Liver (tissue), 3 donors: ENCODE data around the gene NCAPG2.

Experiments used
- FOXA2 ChIP-seq: IDR thresholded peaks from 2 replicates; pipeline ENCODE4 v1.6.1; 2016; ENCODE audit warnings: antibody characterized with exemption
- GABPA ChIP-seq, 2 donors: IDR thresholded peaks in 1 of 2; conservative IDR thresholded peaks in 1 of 2; 2 replicates each; pipeline ENCODE4 v1.6.1; 2016; ENCODE audit warnings: antibody characterized with exemption in 2 of 2, mild to moderate bottlenecking in 1 of 2, moderate library complexity in 1 of 2
- JUND ChIP-seq, 2 donors: IDR thresholded peaks; 2 replicates each; pipeline ENCODE4 v1.6.1; 2016; ENCODE audit warnings: antibody characterized with exemption in 2 of 2
- RAD21 ChIP-seq, 2 donors: IDR thresholded peaks; 2 replicates each; pipeline ENCODE4 v1.6.1; 2016; ENCODE audit warnings: antibody characterized with exemption in 2 of 2, mild to moderate bottlenecking in 2 of 2
- SP1 ChIP-seq: IDR thresholded peaks from 2 replicates; pipeline ENCODE4 v1.6.1; 2018; ENCODE audit warnings: antibody characterized with exemption, mild to moderate bottlenecking
- TAF1 ChIP-seq: conservative IDR thresholded peaks from 2 replicates; pipeline ENCODE4 v1.6.1; 2016; ENCODE audit warnings: antibody characterized with exemption, mild to moderate bottlenecking
- YY1 ChIP-seq: IDR thresholded peaks from 2 replicates; pipeline ENCODE4 v1.6.1; 2016; ENCODE audit warnings: antibody characterized with exemption, mild to moderate bottlenecking
- TF ChIP-seq, protein P1 (sequence below): fragments of 150-350 bp; IDR thresholded peaks from 2 replicates; pipeline ENCODE4 v1.5.1; 2017; ENCODE audit warnings: improper control_type of control experiment, low read depth, low read length; ENCODE audit not compliant: missing input control
- TF ChIP-seq, protein P2 (sequence below): IDR thresholded peaks from 2 replicates; pipeline ENCODE4 v1.6.1; 2016; ENCODE audit warnings: antibody characterized with exemption, mild to moderate bottlenecking
- TF ChIP-seq, protein P3 (sequence below): IDR thresholded peaks from 2 replicates; pipeline ENCODE4 v1.6.1; 2016; ENCODE audit warnings: antibody characterized with exemption
- donor health status: healthy.
- donor health status: healthy.

DNA sequence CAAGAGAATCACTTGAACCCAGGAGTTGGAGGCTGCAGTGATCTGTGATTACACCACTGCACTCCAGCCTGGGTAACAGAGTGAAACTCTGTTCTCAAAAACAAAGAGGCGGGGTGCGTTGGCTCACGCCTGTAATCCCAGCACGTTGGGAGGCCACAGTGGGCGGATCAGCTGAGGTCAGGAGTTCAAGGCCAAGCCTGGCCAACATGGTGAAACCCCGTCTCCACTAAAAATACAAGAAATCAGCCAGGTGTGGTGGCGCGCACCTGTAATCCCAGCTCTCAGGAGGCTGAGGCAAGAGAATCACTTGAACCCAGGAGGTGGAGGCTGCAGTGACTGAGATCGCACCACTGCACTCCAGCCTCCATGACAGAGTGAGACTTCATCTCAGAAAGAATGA, 42.4 kb upstream of the NCAPG2 start:
- no peak for TF ChIP-seq TAF1
- TF ChIP-seq, protein P1, sequence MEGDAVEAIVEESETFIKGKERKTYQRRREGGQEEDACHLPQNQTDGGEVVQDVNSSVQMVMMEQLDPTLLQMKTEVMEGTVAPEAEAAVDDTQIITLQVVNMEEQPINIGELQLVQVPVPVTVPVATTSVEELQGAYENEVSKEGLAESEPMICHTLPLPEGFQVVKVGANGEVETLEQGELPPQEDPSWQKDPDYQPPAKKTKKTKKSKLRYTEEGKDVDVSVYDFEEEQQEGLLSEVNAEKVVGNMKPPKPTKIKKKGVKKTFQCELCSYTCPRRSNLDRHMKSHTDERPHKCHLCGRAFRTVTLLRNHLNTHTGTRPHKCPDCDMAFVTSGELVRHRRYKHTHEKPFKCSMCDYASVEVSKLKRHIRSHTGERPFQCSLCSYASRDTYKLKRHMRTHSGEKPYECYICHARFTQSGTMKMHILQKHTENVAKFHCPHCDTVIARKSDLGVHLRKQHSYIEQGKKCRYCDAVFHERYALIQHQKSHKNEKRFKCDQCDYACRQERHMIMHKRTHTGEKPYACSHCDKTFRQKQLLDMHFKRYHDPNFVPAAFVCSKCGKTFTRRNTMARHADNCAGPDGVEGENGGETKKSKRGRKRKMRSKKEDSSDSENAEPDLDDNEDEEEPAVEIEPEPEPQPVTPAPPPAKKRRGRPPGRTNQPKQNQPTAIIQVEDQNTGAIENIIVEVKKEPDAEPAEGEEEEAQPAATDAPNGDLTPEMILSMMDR, result no peak
- TF ChIP-seq, protein P2, sequence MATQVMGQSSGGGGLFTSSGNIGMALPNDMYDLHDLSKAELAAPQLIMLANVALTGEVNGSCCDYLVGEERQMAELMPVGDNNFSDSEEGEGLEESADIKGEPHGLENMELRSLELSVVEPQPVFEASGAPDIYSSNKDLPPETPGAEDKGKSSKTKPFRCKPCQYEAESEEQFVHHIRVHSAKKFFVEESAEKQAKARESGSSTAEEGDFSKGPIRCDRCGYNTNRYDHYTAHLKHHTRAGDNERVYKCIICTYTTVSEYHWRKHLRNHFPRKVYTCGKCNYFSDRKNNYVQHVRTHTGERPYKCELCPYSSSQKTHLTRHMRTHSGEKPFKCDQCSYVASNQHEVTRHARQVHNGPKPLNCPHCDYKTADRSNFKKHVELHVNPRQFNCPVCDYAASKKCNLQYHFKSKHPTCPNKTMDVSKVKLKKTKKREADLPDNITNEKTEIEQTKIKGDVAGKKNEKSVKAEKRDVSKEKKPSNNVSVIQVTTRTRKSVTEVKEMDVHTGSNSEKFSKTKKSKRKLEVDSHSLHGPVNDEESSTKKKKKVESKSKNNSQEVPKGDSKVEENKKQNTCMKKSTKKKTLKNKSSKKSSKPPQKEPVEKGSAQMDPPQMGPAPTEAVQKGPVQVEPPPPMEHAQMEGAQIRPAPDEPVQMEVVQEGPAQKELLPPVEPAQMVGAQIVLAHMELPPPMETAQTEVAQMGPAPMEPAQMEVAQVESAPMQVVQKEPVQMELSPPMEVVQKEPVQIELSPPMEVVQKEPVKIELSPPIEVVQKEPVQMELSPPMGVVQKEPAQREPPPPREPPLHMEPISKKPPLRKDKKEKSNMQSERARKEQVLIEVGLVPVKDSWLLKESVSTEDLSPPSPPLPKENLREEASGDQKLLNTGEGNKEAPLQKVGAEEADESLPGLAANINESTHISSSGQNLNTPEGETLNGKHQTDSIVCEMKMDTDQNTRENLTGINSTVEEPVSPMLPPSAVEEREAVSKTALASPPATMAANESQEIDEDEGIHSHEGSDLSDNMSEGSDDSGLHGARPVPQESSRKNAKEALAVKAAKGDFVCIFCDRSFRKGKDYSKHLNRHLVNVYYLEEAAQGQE, result no peak
- no peak for TF ChIP-seq RAD21 (IDR thresholded peaks at IDR 0.05)
- no peak for TF ChIP-seq YY1
- no peak for TF ChIP-seq FOXA2
- no peak for TF ChIP-seq GABPA (IDR thresholded peaks at IDR 0.05 in 1 of 2, conservative IDR thresholded peaks at IDR 0.05 in 1 of 2)
- TF ChIP-seq SP1, result no peak
- TF ChIP-seq, protein P3, sequence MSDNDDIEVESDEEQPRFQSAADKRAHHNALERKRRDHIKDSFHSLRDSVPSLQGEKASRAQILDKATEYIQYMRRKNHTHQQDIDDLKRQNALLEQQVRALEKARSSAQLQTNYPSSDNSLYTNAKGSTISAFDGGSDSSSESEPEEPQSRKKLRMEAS, result no peak
- TF ChIP-seq JUND (IDR thresholded peaks at IDR 0.05), result no peak
